NCI-H345 treated with DMSO at 0.1 percent for 48 hours (cell line): ENCODE data around the gene PPT2.
A peak's percentile ranks its signal among the peaks of the same experiment; 100 is the strongest.

Experiments
- DNase-seq: peaks from one replicate; lab custom pipeline; 2025; ENCODE audit not compliant: unreplicated experiment; lab: John Stamatoyannopoulos, UW

PPT2 gene, protein sequence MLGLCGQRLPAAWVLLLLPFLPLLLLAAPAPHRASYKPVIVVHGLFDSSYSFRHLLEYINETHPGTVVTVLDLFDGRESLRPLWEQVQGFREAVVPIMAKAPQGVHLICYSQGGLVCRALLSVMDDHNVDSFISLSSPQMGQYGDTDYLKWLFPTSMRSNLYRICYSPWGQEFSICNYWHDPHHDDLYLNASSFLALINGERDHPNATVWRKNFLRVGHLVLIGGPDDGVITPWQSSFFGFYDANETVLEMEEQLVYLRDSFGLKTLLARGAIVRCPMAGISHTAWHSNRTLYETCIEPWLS

GRCh38 chr6:32153564-32154513 lies at the start of gene PPT2:
PPT2 (plus strand) TSS chr6:32154141; CDS start chr6:32154595, 454 bp downstream.
- peak; percentile 63 for DNase-seq

- DNase-seq, result no peak
Measured at GRCh38 chr6:32105433-32105832, 48.5 kb upstream of the PPT2 start.

- no peak for DNase-seq
Measured at GRCh38 chr6:32107406-32107805, 46.5 kb upstream of the PPT2 start.

GRCh38 chr6:32108094-32108627 lies 45.8 kb upstream of the PPT2 start:
- DNase-seq, result no peak

- no peak for DNase-seq
Measured at GRCh38 chr6:32108727-32109113, 45.2 kb upstream of the PPT2 start.

GRCh38 chr6:32109114-32109764 lies 44.7 kb upstream of the PPT2 start, which contains the start of gene TNXB:
TNXB (minus strand) TSS chr6:32109338; CDS start chr6:32098198, 11,140 bp downstream.
- no peak for DNase-seq

- no peak for DNase-seq
Measured at GRCh38 chr6:32109765-32110160, 44.2 kb upstream of the PPT2 start.

DNA sequence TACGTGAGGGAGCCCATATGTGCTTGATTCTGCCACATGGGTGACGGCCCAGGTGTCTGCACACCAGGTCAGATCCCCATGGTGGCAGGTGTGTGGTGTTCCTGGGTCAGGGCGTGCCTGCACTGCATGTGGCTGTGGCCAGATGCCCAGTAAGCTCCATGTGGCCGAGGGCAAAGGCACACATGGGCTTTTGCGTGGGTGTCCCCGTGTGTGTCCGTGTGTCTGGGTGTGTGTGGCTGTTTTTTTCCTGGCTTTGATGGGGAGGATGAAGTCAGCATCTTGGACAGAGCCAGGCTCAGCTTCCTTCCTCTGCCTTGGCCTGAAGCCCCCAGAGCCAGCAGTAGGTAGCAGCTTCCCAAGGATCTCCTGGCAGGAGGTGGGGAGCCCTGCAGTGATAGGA lies 43.3 kb upstream of the PPT2 start:
- no peak for DNase-seq

DNA sequence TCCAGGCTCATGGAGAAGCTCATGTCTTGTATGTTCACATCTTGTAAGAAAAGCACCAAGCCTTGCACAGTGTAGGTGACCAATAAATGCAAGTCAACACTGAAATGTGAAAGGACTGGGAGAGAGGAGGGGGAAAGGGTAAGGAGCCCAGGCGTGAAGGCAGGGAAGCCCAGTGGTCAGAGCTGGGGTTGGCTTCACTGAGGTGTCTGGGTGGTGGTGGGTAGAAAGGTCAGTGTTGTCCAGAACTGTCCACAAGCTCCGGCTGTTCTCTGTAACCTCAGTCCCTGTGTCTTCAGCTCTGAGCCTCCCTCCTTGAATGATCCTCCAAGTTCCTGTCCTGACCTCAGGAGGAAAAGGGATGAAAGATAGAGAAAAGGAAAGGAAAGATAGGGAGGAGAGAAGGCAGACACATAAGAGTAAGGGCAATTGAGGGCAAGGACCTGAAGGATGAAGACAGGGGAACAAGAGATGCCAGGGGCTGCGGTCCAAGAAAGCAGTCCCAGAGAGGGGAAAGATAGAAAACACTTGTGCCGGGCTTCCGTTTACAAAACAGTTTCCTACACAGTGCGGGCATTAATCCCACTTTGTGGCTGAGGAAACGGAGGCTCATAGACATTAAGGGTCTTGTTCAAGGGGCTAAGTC lies 42.4 kb upstream of the PPT2 start:
- DNase-seq, result no peak

DNA sequence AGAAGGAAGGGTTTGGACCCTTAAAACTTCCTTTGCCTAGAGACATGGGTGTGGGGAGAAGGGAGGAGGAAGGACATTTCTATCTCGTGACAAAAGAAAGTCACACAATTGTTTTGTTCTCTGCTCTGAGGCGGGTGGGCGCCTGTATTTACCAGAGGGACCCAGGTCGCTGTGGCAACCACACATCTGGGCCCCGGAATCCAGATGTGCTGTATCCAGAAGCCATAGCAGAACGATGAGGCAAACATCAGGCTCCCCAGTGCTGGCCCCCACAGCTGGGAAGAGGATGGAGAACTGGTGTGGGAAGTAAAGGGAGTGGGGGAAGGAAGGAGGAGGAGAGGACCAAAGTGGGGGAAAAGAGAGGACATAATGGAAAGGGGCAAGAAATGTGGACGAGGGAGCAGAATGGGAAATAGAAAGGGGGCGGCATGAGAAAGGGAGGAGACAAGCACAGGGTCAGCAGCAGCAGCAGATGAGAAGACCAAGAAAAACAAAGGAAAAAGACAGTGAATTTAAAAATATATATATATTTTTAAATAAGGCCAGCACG lies 41.4 kb upstream of the PPT2 start:
- DNase-seq, result no peak

DNA sequence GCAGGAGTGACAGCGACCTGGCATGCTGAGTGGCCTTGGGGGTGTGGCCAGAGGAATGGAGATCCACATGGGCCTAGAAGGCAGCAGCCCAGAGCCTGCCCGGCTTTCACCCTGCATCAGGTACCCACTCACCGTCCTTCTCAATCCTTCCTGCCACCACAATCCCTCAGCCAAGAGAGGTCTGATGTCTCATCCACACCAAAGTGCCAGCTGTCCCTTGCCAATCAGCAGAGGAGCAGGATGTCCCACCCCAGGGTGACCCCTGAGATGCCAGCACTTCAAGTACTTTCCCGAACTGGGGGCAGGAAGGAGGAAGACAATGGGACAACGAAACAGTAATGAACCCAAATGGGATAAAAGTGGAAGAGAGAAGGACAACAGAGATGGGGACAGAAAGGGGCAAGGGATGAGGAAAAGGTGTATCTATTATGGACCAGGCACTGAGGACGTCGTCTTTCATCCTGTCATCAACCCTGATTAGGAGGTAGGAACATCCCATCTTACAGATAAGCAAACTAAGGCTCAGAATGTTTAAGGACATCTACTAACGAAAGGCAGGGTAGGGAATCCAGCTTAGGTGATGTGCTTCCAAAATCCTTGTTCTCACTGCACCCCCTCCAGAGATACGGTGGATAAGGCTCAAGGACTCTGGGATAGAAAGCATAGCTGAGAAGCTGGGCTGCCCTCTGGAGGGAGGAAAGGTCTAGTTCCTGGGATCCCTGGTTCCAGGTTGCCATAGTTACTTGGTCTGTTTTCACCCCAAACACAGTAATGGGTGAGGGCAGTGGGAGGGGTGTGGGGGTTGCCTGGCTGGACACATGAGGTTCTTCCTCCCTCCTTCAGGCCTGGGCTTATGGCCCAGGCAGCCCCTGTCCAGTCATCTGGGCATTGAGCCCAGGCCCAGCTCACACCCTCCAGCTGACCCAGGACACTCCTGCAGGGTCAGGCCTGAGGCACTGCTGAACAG lies 40.3 kb upstream of the PPT2 start:
- no peak for DNase-seq

GRCh38 chr6:32114796-32115195 lies 39.1 kb upstream of the PPT2 start:
- DNase-seq, result no peak

DNA sequence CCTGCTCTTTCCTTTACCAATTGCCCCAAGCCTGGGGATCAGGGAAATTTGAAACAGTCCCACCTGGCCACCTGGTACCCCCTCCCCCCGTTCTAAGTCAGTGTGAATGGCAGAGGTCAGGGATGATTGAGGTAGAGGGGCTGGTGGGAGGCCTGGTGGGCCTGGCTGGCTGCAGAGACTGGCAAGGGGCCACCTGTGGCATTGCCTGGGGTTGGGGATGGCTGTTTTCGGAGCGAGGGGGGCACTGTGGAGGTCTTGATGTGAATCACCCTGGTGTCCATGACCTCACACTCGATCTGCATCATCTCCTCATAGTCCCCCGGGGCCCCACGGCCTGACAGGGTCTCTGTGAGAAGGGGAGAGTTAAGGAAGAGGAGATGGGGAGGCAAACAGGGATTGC lies 38.3 kb upstream of the PPT2 start:
- no peak for DNase-seq

DNA sequence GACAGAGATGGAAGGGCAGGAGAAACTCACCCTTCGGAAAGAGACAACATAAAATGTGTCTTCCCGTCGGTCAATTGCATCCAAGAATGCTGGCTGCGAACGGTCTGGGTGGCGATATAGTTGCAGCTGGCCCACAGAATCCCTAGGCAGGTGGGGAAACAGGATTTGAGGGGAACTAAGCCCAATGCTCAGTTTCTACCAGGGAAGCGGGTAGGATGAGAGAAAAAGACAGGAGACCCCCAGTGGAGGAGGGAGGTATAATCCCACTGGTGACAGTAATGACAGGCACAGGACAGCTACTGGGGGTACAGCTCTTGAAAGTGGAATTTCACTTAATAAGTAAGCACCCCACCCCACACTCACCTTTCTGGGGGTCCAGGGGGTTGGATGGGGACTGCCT lies 37.3 kb upstream of the PPT2 start:
- DNase-seq, result no peak

DNA sequence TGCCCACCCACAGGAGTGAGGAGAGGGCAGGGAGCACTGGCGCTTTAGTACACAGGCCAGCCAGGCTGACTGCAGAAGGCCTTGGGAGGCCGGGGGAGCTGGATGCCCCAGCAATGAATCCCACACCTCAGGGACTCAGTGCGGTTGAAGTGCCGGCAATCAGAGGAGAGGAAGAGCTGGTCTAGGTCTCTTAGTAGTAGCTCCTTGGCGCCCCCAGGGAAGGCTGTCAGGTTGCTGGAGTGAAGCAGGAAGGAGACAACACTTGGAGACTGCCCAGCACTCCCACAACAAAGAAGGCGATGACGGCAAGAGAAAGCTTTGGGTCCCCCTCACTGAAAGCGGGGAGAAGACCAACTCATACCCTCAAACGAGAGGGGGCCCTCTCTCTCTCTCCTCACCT lies 36.5 kb upstream of the PPT2 start:
- no peak for DNase-seq

GRCh38 chr6:32118782-32119628 lies 34.9 kb upstream of the PPT2 start:
- DNase-seq, result peak; percentile 30

DNA sequence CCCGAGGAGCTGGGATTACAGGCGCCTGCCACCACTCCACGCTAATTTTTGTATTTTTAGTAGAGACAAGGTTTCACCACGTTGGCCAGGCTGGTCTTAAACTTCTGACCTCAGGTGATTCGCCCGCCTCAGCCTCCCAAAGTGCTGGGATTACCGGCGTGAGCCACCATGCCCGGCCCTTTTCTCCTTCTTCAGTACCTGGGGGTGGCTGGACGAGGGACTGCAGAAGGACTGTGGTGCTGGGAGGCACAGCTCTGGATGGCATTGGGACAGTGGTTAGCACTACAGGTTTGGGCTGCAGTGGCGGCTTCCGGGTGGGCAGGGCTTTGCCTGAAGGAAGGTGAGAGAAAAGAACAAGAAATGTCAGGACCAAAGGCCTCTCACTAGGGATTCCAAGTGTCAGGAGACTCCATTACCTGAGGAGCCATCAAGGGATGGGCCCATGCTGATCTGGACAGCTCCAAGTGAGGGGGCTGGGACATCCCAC lies 33.3 kb upstream of the PPT2 start:
- DNase-seq, result no peak

GRCh38 chr6:32123681-32124080 lies 30.3 kb upstream of the PPT2 start:
- no peak for DNase-seq
